Gastrocnemius medialis (tissue), 4 donors: ENCODE data around the gene UCHL3.

Experiments used
- POLR2A ChIP-seq, 2 donors: fragments of 450-650 bp; IDR thresholded peaks; one replicate each; pipeline ENCODE4 v1.6.1; 2017; ENCODE audit warnings: antibody characterized with exemption in 2 of 2, mild to moderate bottlenecking in 2 of 2, moderate library complexity in 2 of 2
- TF ChIP-seq, protein P1 (sequence below), 5 experiments: fragments of 450-650 bp in 3 of 5; fragments of 200-600 bp in 2 of 5; sonication (generic) in 2 of 5; IDR thresholded peaks in 4 of 5; conservative IDR thresholded peaks in 1 of 5; 1 replicate in 4 of 5; 2 replicates in 1 of 5; pipeline ENCODE4 v1.5.1; 2016 to 2019; ENCODE audit warnings: antibody characterized with exemption in 5 of 5, mild to moderate bottlenecking in 3 of 5, moderate library complexity in 3 of 5

DNA sequence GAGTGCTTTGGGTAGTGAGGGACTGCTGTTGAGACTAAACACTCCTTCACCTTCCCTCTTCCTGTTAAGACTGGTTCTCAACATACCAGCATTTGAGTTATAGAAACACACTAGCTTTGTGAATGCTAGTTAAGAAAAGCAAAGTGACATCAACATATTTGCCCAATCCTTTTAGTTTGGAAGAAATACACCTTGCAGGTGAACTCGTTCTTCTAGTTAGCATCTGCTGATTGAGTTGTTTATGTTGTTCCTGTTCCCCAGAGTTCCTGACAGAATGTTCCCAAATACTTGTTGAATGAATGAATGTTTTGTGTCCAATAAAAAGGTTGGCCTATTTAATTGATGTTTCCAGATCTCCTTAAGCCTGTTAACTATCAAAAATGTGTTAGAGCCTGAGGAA lies 93.6 kb downstream of the UCHL3 start:
- TF ChIP-seq, protein P1, sequence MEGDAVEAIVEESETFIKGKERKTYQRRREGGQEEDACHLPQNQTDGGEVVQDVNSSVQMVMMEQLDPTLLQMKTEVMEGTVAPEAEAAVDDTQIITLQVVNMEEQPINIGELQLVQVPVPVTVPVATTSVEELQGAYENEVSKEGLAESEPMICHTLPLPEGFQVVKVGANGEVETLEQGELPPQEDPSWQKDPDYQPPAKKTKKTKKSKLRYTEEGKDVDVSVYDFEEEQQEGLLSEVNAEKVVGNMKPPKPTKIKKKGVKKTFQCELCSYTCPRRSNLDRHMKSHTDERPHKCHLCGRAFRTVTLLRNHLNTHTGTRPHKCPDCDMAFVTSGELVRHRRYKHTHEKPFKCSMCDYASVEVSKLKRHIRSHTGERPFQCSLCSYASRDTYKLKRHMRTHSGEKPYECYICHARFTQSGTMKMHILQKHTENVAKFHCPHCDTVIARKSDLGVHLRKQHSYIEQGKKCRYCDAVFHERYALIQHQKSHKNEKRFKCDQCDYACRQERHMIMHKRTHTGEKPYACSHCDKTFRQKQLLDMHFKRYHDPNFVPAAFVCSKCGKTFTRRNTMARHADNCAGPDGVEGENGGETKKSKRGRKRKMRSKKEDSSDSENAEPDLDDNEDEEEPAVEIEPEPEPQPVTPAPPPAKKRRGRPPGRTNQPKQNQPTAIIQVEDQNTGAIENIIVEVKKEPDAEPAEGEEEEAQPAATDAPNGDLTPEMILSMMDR (IDR thresholded peaks at IDR 0.05 in 4 of 5, conservative IDR thresholded peaks at IDR 0.05 in 1 of 5), result no peak
- no peak for TF ChIP-seq POLR2A (IDR thresholded peaks at IDR 0.05)
